ENCODE data around the gene BLOC1S5. TPM values are rescaled to one million over a fixed set of nuclear protein-coding genes. Genes with fewer than 3 reads are reported as not detected.
"Not testable (repeated sequence)": the region's sequence is repeated elsewhere in the genome, so short reads cannot be mapped to it uniquely, and the experiment has no call there.

Gene BLOC1S5
- total and polyA plus RNA-seq, 2 of the 13 experiments (the other 11 are each of a cell fraction or from before 2014, with no cell fraction given) = 10.5 to 41.5 TPM

DNA sequence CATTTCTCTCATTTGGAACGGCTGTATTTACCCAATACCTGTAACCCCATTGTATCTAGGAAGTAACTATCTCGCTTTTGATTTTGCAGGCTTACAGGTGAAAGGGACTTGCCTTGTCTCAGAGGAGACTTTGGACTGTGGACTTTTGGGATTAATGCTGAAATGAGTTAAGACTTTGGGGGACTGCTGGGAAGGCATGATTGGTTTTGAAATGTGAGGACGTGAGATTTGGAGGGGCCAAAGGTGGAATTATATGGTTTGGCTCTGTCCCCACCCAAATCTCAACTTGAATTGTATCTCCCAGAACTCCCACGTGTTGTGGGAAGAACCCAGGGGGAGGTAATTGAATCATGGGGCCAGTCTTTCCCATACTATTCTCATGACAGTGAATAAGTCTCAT, 18.4 kb downstream of the BLOC1S5 start:
- CTCF ChIA-PET (ENCODE audit: low intra/inter-chr PET ratio, low total read pairs); in situ Hi-C loops (cut with HindIII; ENCODE audit: extremely low pct_ligation_motif_present, low pct_unique_long_range_greater_than_20kb); H4K20me1 ChIP-seq (ENCODE audit: insufficient read depth, low read length); H3K4me1 ChIP-seq (ENCODE audit: insufficient read depth, low read length); H3K27me3 ChIP-seq (ENCODE audit: control insufficient read depth in 1 of 2, insufficient read depth in 2 of 2, low read length in 2 of 2); H2AFZ ChIP-seq (ENCODE audit: low read length); H3K4me2 ChIP-seq (ENCODE audit: low read depth, low read length); FAIRE-seq; H3K79me2 ChIP-seq (ENCODE audit: insufficient read depth, low read length); DNase-seq (ENCODE audit: low spot score); H3K9ac ChIP-seq (ENCODE audit: insufficient read depth, low read depth, low read length); intact Hi-C loops (cut with micrococcal nuclease; ENCODE audit: unreplicated experiment); H3K4me3 ChIP-seq (replicated peaks in 1 of 3; ENCODE audit: insufficient read depth in 1 of 3, low read depth in 2 of 3, low read length in 3 of 3); ATAC-seq; H3K9me3 ChIP-seq (ENCODE audit: low read length); POLR2A ChIA-PET; BruUV-seq (replicated peaks); H3K27ac ChIP-seq (ENCODE audit: extremely low read length, insufficient read depth, low read length): not testable (repeated sequence)
- peaks cover 4 to 26% of the 10 kb centered on the region in 2 experiments for H3K36me3 ChIP-seq (replicated peaks in 1 of 2; ENCODE audit: control insufficient read depth in 1 of 2, insufficient read depth in 2 of 2, low read length in 2 of 2)
- 89% methylated on average over 4 of the region's 4 CpGs for WGBS (ENCODE audit: low lambda C conversion rate)
- TF ChIP-seq ZMYM4 (CRISPR knock-in tag; IDR thresholded peaks at IDR 0.05) (peak; percentile 77), HNF4A (CRISPR knock-in tag; IDR thresholded peaks at IDR 0.05) (0 out of 2 replicates have a peak, but pooled peaks have one; percentile 33), POGZ (CRISPR knock-in tag; IDR thresholded peaks at IDR 0.05) (peak; percentile 50)
- TF ChIP-seq, protein P1, sequence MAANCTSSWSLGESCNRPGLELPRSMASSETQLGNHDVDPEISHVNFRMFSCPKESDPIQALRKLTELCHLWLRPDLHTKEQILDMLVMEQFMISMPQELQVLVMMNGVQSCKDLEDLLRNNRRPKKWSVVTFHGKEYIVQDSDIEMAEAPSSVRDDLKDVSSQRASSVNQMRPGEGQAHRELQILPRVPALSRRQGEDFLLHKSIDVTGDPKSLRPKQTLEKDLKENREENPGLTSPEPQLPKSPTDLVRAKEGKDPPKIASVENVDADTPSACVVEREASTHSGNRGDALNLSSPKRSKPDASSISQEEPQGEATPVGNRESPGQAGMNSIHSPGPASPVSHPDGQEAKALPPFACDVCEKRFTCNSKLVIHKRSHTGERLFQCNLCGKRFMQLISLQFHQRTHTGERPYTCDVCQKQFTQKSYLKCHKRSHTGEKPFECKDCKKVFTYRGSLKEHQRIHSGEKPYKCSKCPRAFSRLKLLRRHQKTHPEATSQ (CRISPR knock-in tag; IDR thresholded peaks at IDR 0.05; ENCODE audit: borderline replicate concordance) = peak; percentile 67; the same call in 1 of the 2 replicates

- H4K20me1 ChIP-seq (ENCODE audit: insufficient read depth, low read length) = no peaks in the 10 kb centered on the region
- CTCF ChIA-PET (ENCODE audit: low intra/inter-chr PET ratio, low total read pairs) = no interaction called here
- no peak overlapping the region for H3K4me2 ChIP-seq (ENCODE audit: low read depth, low read length)
- H3K27me3 ChIP-seq (ENCODE audit: control insufficient read depth in 1 of 2, insufficient read depth in 2 of 2, low read length in 2 of 2) = no peaks in the 10 kb centered on the region
- 0 out of 2 replicates have a peak, but pooled peaks cover 6% of the 10 kb centered on the region for H3K4me1 ChIP-seq (ENCODE audit: insufficient read depth, low read length)
- no peak overlapping the region for H3K4me3 ChIP-seq (replicated peaks in 1 of 3; ENCODE audit: insufficient read depth in 1 of 3, low read depth in 2 of 3, low read length in 3 of 3)
- BruUV-seq (replicated peaks) = no TSS peak
- DNase-seq (ENCODE audit: low spot score) (no peak), ATAC-seq (no peak), FAIRE-seq (no peak)
- WGBS (ENCODE audit: low lambda C conversion rate) = 64% methylated on average over 3 of the region's 3 CpGs
- H3K9ac ChIP-seq (ENCODE audit: insufficient read depth, low read depth, low read length) = no peak overlapping the region
- in situ Hi-C loops (cut with HindIII; ENCODE audit: extremely low pct_ligation_motif_present, low pct_unique_long_range_greater_than_20kb) = no loop called here
- intact Hi-C loops (cut with micrococcal nuclease; ENCODE audit: unreplicated experiment) = no loop called here
- peaks cover 11 to 35% of the 10 kb centered on the region in 2 experiments for H3K36me3 ChIP-seq (replicated peaks in 1 of 2; ENCODE audit: control insufficient read depth in 1 of 2, insufficient read depth in 2 of 2, low read length in 2 of 2)
- no peak overlapping the region for H3K27ac ChIP-seq (ENCODE audit: extremely low read length, insufficient read depth, low read length)
- H3K79me2 ChIP-seq (ENCODE audit: insufficient read depth, low read length) = peaks cover 4% of the 10 kb centered on the region
- H2AFZ ChIP-seq (ENCODE audit: low read length) = no peak overlapping the region
- POLR2A ChIA-PET = no interaction called here
- no peaks in the 10 kb centered on the region for H3K9me3 ChIP-seq (ENCODE audit: low read length)
- TF ChIP-seq ZGPAT (CRISPR knock-in tag; IDR thresholded peaks at IDR 0.05) = no peak
- TF ChIP-seq SOX5 (CRISPR knock-in tag; IDR thresholded peaks at IDR 0.05; ENCODE audit: borderline replicate concordance) = no peak
- no peak for TF ChIP-seq MIER2 (CRISPR knock-in tag; IDR thresholded peaks at IDR 0.05)
- no peak for TF ChIP-seq RBFOX2 (IDR thresholded peaks at IDR 0.05; ENCODE audit: low read depth, low read length)
- TF ChIP-seq IRF1 (CRISPR knock-in tag; IDR thresholded peaks at IDR 0.05; ENCODE audit: low read depth) = no peak
- TF ChIP-seq PHF20 (CRISPR knock-in tag; IDR thresholded peaks at IDR 0.05) = no peak
- TF ChIP-seq ZNF350 (CRISPR knock-in tag; IDR thresholded peaks at IDR 0.05; ENCODE audit: borderline replicate concordance, low read depth) = no peak
- TF ChIP-seq ZNF101 (CRISPR knock-in tag; IDR thresholded peaks at IDR 0.05; ENCODE audit: borderline replicate concordance, low read depth) = no peak
- TF ChIP-seq BORCS8-MEF2B (CRISPR knock-in tag; IDR thresholded peaks at IDR 0.05) = no peak
- TF ChIP-seq DBP (CRISPR knock-in tag; IDR thresholded peaks at IDR 0.05; ENCODE audit: not compliant biosample characterization) = no peak
Observed at GRCh38 chr6:8043221-8043620, 21.0 kb downstream of the BLOC1S5 start.
